ENCODE measurements around the gene RFNG. TPM values are rescaled to one million over a fixed set of nuclear protein-coding genes. Genes with fewer than 3 reads are reported as not detected.

RFNG gene
- total and polyA plus RNA-seq, 2 of the 13 experiments (the other 11 are each of a cell fraction or from before 2014, with no cell fraction given) = 61.4 to 64.0 TPM

- TF ChIP-seq HBP1 (CRISPR knock-in tag; IDR thresholded peaks at IDR 0.05; ENCODE audit: low read depth) (no peak), ZNF143 (CRISPR knock-in tag; IDR thresholded peaks at IDR 0.05) (no peak), MXD1 (CRISPR knock-in tag; IDR thresholded peaks at IDR 0.05) (peak; percentile 6; the same call in 1 of the 2 replicates), ARHGAP35 (CRISPR knock-in tag; IDR thresholded peaks at IDR 0.05; ENCODE audit: borderline replicate concordance) (0 out of 2 replicates have a peak, but pooled peaks have one; percentile 20), SIN3B (IDR thresholded peaks at IDR 0.05; ENCODE audit: low read length) (no peak), MBNL3 (CRISPR knock-in tag; conservative IDR thresholded peaks at IDR 0.05) (no peak), HNRNPL (IDR thresholded peaks at IDR 0.05; ENCODE audit: low read depth, low read length) (peak; percentile 90; the same call in 1 of the 2 replicates), ZNF530 (CRISPR knock-in tag; IDR thresholded peaks at IDR 0.05; ENCODE audit: low read depth) (no peak), ZBTB10 (CRISPR knock-in tag; IDR thresholded peaks at IDR 0.05; ENCODE audit: borderline replicate concordance) (no peak), FOXC1 (CRISPR knock-in tag; IDR thresholded peaks at IDR 0.05; ENCODE audit: borderline replicate concordance) (0 out of 2 replicates have a peak, but pooled peaks have one; percentile 31), ZNF549 (CRISPR knock-in tag; IDR thresholded peaks at IDR 0.05) (no peak), ZSCAN9 (CRISPR knock-in tag; IDR thresholded peaks at IDR 0.05; ENCODE audit: borderline replicate concordance) (no peak), ZNF501 (CRISPR knock-in tag; IDR thresholded peaks at IDR 0.05) (peak; percentile 56; the same call in 1 of the 2 replicates), HCFC1 (IDR thresholded peaks at IDR 0.05; ENCODE audit: low read depth, low read length) (no peak), ZNF335 (CRISPR knock-in tag; IDR thresholded peaks at IDR 0.05) (0 out of 2 replicates have a peak, but pooled peaks have one; percentile 8), PCBP1 (IDR thresholded peaks at IDR 0.05; ENCODE audit: borderline replicate concordance, low read depth, low read length) (no peak), ZNF776 (CRISPR knock-in tag; IDR thresholded peaks at IDR 0.05) (0 out of 2 replicates have a peak, but pooled peaks have one; percentile 27), ZKSCAN5 (CRISPR knock-in tag; IDR thresholded peaks at IDR 0.05) (0 out of 2 replicates have a peak, but pooled peaks have one; percentile 45), HMG20A (CRISPR knock-in tag; IDR thresholded peaks at IDR 0.05; ENCODE audit: borderline replicate concordance) (no peak), RFX3 (CRISPR knock-in tag; IDR thresholded peaks at IDR 0.05) (no peak), ZNF639 (CRISPR knock-in tag; conservative IDR thresholded peaks at IDR 0.05) (no peak; the same call in 1 of the 2 replicates), DR1 (CRISPR knock-in tag; IDR thresholded peaks at IDR 0.05) (no peak), ZBTB1 (CRISPR knock-in tag; IDR thresholded peaks at IDR 0.05; ENCODE audit: borderline replicate concordance) (no peak), ZBTB3 (CRISPR knock-in tag; IDR thresholded peaks at IDR 0.05; ENCODE audit: borderline replicate concordance, low read depth) (no peak)
These were observed 1.4 kb downstream of the RFNG start (continued) for GRCh38 chr17:82050152-82050760.
